ENCODE measurements around the gene RRP15.
"Not testable (repeated sequence)": the region's sequence is repeated elsewhere in the genome, so short reads cannot be mapped to it uniquely, and the experiment has no call there.

The RRP15 gene

DNA sequence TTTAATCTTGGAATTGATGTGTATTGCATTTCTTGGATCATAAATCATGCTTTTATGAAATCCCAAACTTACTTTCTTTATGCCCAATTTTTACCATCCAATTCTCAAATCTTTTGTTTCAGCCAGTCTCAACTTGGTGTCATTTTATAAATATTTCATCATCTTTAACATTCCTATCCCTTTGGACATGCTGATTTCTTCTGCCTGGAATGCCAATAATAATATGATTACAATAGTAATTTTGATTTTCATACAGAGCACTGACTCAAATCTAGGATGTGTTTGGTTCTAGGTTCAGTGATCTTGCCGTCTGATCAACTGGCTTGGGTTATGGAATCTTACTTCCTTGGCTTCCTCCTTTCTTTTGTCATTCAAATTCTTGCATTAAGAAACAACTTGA lies 12.8 kb downstream of the RRP15 start:
- no peak for DNase-seq

GRCh38 chr1:218298398-218298797 lies 13.3 kb downstream of the RRP15 start:
- no peak for DNase-seq

- peak; percentile 27 for DNase-seq
Observed at GRCh38 chr1:218299416-218299815, 14.3 kb downstream of the RRP15 start.

DNA sequence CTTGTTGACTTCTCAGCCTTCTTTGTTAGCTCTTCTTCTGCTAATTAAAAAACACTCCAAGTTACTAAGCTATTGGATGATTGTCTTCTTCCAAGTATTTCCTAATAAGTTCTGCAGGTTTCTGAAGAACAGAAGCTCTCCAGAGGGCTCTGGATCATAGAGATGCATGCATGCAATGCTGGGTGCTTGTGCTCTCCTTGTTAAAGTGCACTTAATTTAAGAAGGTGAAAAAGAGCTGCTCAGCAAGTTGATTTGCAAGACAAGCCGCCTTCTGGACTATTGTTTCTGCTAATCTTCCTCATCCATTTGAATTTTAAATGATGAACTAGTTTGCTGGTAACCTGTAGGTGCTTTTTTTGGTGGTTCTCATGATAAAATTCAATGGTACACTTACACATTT lies 16.1 kb downstream of the RRP15 start:
- no peak for DNase-seq

DNA sequence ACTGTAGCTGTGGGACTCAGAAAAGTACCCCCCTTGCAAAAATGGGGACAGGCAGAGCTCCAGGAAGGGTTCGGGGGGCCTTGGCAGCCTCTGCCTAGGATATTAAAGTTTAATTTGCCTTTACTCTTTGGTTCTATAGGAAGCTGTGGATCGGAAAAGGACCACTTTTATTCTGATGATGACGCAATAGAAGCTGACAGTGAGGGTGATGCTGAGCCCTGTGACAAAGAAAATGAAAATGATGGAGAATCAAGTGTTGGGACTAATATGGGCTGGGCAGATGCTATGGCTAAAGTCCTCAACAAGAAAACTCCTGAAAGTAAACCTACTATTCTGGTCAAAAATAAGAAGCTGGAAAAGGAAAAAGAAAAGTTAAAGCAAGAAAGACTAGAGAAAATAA lies 17.1 kb downstream of the RRP15 start:
- DNase-seq = no peak

DNA sequence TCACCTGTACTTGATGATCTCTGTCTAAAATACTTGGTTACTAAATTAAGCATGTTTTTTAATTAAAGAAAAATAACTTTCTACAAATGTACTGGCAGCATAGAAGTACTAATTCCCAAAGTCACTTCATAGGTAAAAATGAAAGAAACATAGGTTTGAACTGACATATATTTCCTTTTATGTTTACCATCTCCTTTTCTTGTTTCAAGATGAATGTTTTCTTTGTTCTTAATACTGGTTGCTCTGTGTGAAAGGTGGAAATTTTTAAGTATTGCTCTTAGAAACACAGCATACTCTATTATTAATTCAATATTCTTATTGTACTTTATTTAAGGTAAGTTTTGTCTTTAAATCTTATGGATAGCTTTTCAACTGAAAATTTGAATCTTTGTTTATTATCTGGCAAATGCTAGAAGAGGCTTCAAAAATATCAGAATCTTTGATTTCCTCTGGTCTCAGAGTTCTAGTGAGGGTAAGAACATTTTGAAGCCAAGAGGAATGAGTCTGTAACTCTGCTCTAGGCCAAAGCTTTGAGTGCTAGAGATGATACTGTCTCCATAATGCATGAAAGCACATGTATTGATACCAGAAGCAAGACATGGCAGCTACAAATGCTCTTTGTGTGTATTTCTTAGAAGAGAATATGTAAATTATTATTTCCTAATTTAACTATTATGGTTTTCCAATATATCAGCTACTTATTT lies 18.2 kb downstream of the RRP15 start:
- DNase-seq = no peak

DNA sequence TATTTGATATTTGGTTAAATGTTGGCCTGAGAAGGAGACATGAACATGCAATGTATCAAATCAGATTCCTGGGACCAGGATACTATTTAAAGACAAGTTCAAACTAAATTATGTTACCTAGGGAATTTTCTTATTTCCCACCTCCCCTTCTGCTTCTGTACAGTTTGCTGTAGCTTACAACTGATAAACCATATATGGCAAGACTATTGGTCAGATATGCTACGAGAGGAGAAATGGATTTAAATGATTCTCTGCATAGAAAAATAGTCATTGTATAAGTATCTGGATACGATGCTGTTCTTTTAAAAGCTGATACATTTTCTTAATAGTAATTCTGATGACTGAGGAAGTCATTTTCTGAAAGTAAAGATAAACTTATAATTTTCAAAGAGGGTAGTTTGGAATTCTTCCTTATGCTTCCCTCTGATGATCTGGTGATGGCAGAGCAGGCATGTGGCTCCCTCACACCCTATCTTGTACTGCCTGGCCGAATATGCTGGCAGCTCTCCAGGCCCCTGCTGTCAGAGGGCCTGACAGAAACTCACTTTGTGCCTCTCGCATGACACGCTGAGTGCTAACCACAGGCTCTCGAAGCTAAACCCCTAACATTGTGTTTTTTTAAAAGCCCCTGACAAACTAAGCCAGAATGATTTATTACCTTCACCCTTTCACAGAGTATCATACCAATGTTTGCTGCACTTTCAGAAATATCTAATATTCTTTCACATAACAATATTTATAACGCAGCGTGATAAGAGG lies 19.4 kb downstream of the RRP15 start:
- DNase-seq = no peak

DNA sequence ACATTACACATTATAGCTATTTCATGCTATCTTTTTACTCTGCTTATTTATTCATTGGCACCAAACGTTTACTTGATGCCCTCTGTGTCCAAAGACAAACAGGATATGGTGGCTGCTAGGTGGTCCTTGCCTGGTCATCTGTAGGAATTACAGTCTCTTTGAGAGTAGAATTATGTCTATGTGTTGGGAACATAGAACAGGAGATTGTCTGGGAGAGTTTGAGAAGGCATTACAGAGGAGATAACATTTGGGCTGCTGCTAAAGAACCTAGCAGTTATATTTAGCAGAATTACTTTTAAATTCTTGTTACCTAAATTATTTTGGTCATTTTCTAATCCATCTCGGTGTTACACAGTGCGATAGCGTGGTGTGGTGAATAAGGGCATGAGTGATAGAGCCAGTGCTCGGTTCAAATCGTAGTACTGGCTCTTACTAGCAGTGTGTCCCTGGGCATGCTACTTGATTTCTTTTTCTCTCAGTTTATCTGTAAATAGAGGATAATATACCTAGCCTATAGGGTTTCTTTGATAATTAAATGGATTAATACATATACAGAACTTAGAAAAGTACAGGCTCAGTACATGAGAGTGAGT lies 20.5 kb downstream of the RRP15 start:
- DNase-seq = no peak

GRCh38 chr1:218312509-218312908 lies 27.4 kb downstream of the RRP15 start:
- DNase-seq = no peak

- no peak for DNase-seq
Observed at GRCh38 chr1:218314316-218314715, 29.2 kb downstream of the RRP15 start.

GRCh38 chr1:218315638-218316037 lies 30.5 kb downstream of the RRP15 start:
- no peak for DNase-seq

DNA sequence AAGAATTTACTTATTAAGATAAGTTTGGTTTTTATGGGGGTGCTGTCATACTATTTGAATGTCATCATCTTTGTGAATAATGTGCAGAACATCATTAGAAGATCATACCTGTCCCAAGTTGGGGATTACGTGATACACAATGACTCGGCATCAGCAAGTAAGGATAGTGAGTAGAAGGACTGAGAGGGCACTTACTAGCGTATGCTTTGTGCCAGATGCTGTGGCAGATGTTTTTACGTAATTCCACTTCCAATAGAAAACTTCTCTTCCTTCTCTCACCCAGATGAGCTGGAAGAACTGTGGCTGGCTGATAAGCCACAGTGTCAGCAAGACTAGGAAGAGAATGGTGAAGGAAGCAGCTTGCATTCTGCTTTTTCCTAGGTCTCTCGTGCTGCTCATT lies 32.0 kb downstream of the RRP15 start:
- no peak for DNase-seq

DNA sequence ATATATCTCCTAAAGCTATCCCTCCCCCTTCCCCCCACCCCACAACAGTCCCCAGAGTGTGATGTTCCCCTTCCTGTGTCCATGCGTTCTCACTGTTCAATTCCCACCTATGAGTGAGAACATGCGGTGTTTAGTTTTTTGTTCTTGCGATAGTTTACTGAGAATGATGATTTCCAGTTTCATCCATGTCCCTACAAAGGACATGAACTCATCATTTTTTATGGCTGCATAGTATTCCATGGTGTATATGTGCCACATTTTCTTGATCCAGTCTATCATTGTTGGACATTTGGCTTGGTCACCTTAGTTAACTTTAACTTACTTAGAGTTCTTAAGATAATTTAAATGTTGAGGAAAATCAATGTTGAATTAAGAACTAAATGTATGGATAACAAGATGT lies 35.1 kb downstream of the RRP15 start:
- DNase-seq = not testable (repeated sequence)

- no peak for DNase-seq
Observed at GRCh38 chr1:218322762-218323161, 37.7 kb downstream of the RRP15 start.

GRCh38 chr1:218323568-218324225 lies 38.6 kb downstream of the RRP15 start:
- no peak for DNase-seq

GRCh38 chr1:218324226-218324580 lies 39.1 kb downstream of the RRP15 start:
- DNase-seq = no peak

DNA sequence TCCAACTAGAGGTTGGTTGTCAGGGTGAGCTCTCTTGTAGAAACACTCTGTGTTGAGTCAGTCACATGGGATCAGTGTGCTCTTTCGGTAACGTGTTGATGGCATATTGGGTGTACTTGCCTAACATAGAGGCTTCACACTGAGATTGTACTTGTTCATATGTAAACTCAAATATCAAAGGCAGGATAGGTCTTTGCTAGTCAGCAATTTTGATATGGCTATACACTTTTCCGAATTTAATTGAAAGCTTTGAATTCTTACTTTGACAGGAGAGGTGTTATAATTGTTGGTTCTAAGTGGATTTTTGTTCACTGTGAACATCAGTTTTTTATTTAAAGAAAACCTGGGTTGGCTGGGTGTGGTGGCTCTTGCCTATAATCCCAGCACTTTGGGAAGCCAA lies 43.7 kb downstream of the RRP15 start:
- no peak for DNase-seq

DNA sequence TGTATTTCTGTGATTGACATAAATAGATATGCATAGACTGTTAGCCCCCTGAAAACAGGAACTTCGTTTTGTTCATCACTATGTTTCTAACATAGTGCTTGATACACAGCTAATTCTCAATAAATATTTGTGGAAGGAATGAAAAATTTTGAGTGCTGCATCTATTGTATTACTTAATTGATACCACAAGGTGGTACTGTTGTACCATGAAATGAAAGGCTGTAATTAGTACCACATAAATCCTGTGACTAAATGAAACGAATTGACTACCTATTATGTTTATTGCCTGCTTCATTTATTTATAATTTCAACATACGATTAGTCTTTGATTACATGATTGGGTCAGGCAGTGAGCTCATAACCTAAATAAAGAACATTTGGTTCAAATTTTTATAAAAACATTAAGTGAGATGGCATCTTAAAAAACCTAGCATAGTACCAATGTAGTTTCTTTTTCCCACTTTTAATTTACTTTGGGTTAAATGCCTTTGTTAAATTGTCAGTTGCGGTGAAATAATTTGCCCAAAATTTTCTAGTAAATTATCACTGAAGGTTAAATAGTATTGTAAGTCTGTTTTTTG lies 45.0 kb downstream of the RRP15 start:
- DNase-seq = peak; percentile 51

- no peak for DNase-seq
Observed at GRCh38 chr1:218332416-218332815, 47.3 kb downstream of the RRP15 start.

- DNase-seq = no peak
Observed at GRCh38 chr1:218336328-218336727, 51.2 kb downstream of the RRP15 start.

- DNase-seq = peak; percentile 33
Observed at GRCh38 chr1:218339267-218339831, 54.3 kb downstream of the RRP15 start.

GRCh38 chr1:218341325-218341724 lies 56.2 kb downstream of the RRP15 start:
- no peak for DNase-seq

DNA sequence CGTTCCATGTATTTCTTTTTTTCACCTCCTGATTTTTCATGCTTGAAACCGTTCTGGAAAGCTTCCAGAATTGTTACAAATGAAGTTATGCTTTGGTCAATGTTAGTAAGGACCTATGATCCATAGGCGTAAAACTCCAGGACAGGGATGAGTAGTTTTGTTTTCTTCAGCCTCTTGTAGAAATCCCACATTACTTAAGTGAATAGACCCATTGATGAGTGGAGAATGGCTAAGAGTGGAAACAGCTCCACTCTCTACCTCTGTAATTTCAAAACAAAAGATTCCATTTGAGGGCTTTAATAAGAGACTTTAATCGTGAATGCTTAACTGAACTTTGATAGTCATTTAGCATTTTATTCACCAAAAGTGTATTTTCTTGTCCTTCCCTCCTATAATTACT lies 57.0 kb downstream of the RRP15 start:
- DNase-seq = no peak
